Lung (tissue), 12 donors: ENCODE measurements around the gene POLR3H. TPM values are rescaled to one million over a fixed set of nuclear protein-coding genes. Genes with fewer than 3 reads are reported as not detected.
"Not testable (repeated sequence)": the region's sequence is repeated elsewhere in the genome, so short reads cannot be mapped to it uniquely, and the experiment has no call there.

Source experiments
- ATAC-seq: fragments of 200-7000 bp; cut with Tn5 transposase; one replicate; pipeline ENCODE4 v1.9.1; 2020; ENCODE audit warnings: moderate number of reproducible peaks; ENCODE audit not compliant: insufficient read depth, low FRiP score
- DNase-seq, 3 donors: peaks; one replicate each; pipeline ENCODE4 v3.0.0-alpha.2; 2013 to 2017
- H3K27ac ChIP-seq, 2 donors: one replicate each; pipeline ENCODE4 v1.5.1; 2013; ENCODE audit warnings: mild to moderate bottlenecking in 2 of 2, moderate library complexity in 2 of 2, control low read depth in 1 of 2, inconsistent platforms in 1 of 2, low read depth in 1 of 2, low read length in 1 of 2
- H3K27me3 ChIP-seq, 3 donors: one replicate each; pipeline ENCODE4 v1.5.1; 2013; ENCODE audit warnings: low read length in 2 of 3; ENCODE audit not compliant: control insufficient read depth in 3 of 3, insufficient read depth in 3 of 3
- H3K36me3 ChIP-seq, 4 donors: one replicate each; pipeline ENCODE4 v1.5.1; 2013; ENCODE audit warnings: low read length in 4 of 4, mild to moderate bottlenecking in 1 of 4, moderate library complexity in 1 of 4; ENCODE audit not compliant: control insufficient read depth in 4 of 4, insufficient read depth in 4 of 4
- H3K4me1 ChIP-seq, 5 donors: one replicate each; pipeline ENCODE4 v1.5.1; 2013; ENCODE audit warnings: low read length in 5 of 5, mild to moderate bottlenecking in 2 of 5, moderate library complexity in 1 of 5; ENCODE audit not compliant: control insufficient read depth in 5 of 5, insufficient read depth in 5 of 5
- H3K4me3 ChIP-seq: one replicate; pipeline ENCODE4 v1.5.1; 2013; ENCODE audit warnings: mild to moderate bottlenecking, control low read depth, moderate library complexity
- H3K9ac ChIP-seq, 2 donors: one replicate each; pipeline ENCODE4 v1.5.1; 2013; ENCODE audit warnings: low read length in 2 of 2, control low read depth in 1 of 2; ENCODE audit not compliant: insufficient read depth in 1 of 2
- H3K9me3 ChIP-seq, 4 donors: one replicate each; pipeline ENCODE4 v1.5.1; 2013; ENCODE audit warnings: low read length in 3 of 4, mild to moderate bottlenecking in 1 of 4, moderate library complexity in 1 of 4; ENCODE audit not compliant: control insufficient read depth in 4 of 4, insufficient read depth in 3 of 4
- WGBS, 2 donors: extraction: QIAGEN DNeasy Blood & Tissue Kit; methylation state at CpG; one replicate each; pipeline ENCODE4 v1.1.7; 2013; 5-methylcytosine and 5-hydroxymethylcytosine counted together
- polyA plus RNA-seq, 2 donors: library from polyadenylated mRNA; stranded (reverse); fragments of 200-250 nt; gene quantifications; one replicate each; pipeline ENCODE4 v1.2.1, GENCODE V29; 2013
- total RNA-seq, 2 donors: library from RNA; depleted of rRNA in 1 of 2; stranded (reverse); fragments of >200 nt in 1 of 2; gene quantifications; one replicate each; pipeline ENCODE4 v1.2.1, GENCODE V29; 2014 to 2021
- TF ChIP-seq, protein P1 (sequence below): IDR thresholded peaks from 2 replicates; pipeline ENCODE4 v1.5.1; 2012; ENCODE audit warnings: mild to moderate bottlenecking; ENCODE audit errors: control extremely low read depth, extremely low read depth
- donor health status: control.
- donor health status: control.
- donor health status: Bipolar disorder and iron deficiency.
- donor health status: healthy.
- donor health status: DM: yes; HTN: yes; CAD: no.

The POLR3H gene
- total and polyA plus RNA-seq, 4 donors, result 12.1 to 65.9 (median 39.8) TPM

DNA sequence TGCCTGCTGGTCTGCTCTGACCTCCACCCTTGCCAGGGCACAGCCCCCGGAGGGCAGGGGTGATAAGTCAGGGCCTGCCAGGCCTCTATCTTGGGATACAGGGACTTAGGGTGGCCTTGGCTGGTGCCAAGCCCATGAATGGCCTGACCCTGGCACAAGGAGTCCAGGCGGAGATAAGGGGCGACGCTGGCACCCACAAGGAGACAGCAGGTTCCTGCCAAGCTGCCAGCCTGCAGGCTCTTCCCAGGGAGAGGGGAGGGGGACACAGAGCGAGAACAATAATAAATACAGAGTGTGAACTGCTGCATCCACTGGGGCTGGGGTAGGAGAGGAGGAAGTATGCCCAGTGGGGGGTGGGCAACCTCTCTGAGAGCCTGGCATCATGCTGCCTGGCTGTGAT is 17.5 kb upstream of the POLR3H start:
- Histone ChIP-seq H3K4me3 (no peak overlapping the region), H3K9ac (peak overlapping the region in 1 of 2 donors; percentile 68), H3K27me3 (no peaks in the 10 kb centered on the region), H3K9me3 (no peaks in the 10 kb centered on the region), H3K27ac (peak overlapping the region; percentile 72 to 85), H3K4me1 (peaks cover 0 to 44% (median 4%) of the 10 kb centered on the region in 5 donors), H3K36me3 (no peaks in the 10 kb centered on the region)
- TF ChIP-seq, protein P1, sequence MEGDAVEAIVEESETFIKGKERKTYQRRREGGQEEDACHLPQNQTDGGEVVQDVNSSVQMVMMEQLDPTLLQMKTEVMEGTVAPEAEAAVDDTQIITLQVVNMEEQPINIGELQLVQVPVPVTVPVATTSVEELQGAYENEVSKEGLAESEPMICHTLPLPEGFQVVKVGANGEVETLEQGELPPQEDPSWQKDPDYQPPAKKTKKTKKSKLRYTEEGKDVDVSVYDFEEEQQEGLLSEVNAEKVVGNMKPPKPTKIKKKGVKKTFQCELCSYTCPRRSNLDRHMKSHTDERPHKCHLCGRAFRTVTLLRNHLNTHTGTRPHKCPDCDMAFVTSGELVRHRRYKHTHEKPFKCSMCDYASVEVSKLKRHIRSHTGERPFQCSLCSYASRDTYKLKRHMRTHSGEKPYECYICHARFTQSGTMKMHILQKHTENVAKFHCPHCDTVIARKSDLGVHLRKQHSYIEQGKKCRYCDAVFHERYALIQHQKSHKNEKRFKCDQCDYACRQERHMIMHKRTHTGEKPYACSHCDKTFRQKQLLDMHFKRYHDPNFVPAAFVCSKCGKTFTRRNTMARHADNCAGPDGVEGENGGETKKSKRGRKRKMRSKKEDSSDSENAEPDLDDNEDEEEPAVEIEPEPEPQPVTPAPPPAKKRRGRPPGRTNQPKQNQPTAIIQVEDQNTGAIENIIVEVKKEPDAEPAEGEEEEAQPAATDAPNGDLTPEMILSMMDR, result no peak
- WGBS, 2 donors, result 75 to 81% methylated on average over 5 of the region's 5 CpGs
- DNase-seq (no peak), ATAC-seq (no peak)

DNA sequence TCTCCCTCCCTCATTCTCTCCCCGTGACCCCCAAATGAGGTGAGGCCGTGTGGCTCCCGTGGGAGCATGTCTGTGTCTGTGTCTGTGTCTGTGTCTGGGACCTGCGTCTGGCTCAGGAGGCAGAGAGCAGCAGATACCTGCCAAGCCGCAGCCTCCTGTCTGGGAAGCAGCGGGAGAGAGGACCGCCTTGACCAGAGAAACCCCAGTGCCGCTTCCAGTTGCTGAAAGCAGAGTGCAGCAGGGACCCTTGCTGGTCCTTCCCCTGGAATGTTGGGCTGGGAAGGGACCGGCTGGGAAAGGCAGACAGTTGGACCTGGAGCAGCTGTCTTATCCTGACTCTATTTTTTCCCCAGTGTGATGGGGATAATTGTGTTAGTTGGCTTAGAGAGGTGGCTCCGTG is 17.1 kb upstream of the POLR3H start:
- Histone ChIP-seq H3K27me3 (no peaks in the 10 kb centered on the region), H3K36me3 (no peaks in the 10 kb centered on the region), H3K4me1 (peaks cover 0 to 48% (median 8%) of the 10 kb centered on the region in 5 donors), H3K9me3 (no peaks in the 10 kb centered on the region), H3K9ac (peak overlapping the region in 1 of 2 donors; percentile 68), H3K27ac (peak overlapping the region; percentile 72 to 85), H3K4me3 (peak overlapping the region; percentile 19)
- peak; percentile 46 to 61 (median 59) for DNase-seq
- WGBS, 2 donors, result 56 to 57% methylated on average over 10 of the region's 10 CpGs
- TF ChIP-seq, protein P1, result no peak
- ATAC-seq, result no peak

- no peaks in the 10 kb centered on the region for H3K27me3 ChIP-seq
- ATAC-seq (no peak), DNase-seq (no peak)
- peak overlapping the region in 1 of 2 donors; percentile 46 for H3K9ac ChIP-seq
- H3K27ac ChIP-seq, result peak overlapping the region; percentile 24 to 41
- TF ChIP-seq, protein P1, result no peak
- H3K4me3 ChIP-seq, result no peak overlapping the region
- no peaks in the 10 kb centered on the region for H3K36me3 ChIP-seq
- 63 to 64% methylated on average over 6 of the region's 6 CpGs for WGBS, 2 donors
- H3K4me1 ChIP-seq, result peaks cover 0 to 56% (median 19%) of the 10 kb centered on the region in 5 donors
- no peaks in the 10 kb centered on the region for H3K9me3 ChIP-seq
Measured at GRCh38 chr22:41560095-41560471, 15.8 kb upstream of the POLR3H start.

DNA sequence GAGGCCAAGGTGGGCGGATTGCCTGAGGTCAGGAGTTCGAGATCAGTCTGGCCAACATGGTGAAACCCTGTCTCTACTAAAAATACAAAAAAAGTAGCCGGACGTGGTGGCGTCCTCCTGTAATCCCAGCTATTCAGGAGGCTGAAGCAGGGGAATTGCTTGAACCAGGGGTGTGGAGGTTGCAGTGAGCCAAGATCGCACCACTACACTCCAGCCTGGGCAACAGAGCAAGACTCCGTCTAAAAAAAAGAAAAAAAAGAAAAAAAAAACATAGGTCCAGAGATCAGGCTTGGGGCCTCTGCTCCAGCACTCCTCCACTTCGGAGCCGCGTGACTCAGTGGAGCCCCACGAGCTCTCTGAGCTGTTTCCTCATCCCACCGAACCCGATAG is 14.0 kb upstream of the POLR3H start:
- not testable (repeated sequence) for DNase-seq, H3K4me3 ChIP-seq, H3K9ac ChIP-seq, H3K27me3 ChIP-seq, ATAC-seq, H3K9me3 ChIP-seq, H3K36me3 ChIP-seq
- WGBS, 2 donors, result 90 to 95% methylated on average over 13 of the region's 13 CpGs
- H3K27ac ChIP-seq, result peak overlapping the region; percentile 21 to 50
- peaks cover 0 to 59% (median 20%) of the 10 kb centered on the region in 5 donors for H3K4me1 ChIP-seq
